ENCODE data around the gene TSR3.
"Not testable (repeated sequence)": the region's sequence is repeated elsewhere in the genome, so short reads cannot be mapped to it uniquely, and the experiment has no call there.

TSR3 gene

DNA sequence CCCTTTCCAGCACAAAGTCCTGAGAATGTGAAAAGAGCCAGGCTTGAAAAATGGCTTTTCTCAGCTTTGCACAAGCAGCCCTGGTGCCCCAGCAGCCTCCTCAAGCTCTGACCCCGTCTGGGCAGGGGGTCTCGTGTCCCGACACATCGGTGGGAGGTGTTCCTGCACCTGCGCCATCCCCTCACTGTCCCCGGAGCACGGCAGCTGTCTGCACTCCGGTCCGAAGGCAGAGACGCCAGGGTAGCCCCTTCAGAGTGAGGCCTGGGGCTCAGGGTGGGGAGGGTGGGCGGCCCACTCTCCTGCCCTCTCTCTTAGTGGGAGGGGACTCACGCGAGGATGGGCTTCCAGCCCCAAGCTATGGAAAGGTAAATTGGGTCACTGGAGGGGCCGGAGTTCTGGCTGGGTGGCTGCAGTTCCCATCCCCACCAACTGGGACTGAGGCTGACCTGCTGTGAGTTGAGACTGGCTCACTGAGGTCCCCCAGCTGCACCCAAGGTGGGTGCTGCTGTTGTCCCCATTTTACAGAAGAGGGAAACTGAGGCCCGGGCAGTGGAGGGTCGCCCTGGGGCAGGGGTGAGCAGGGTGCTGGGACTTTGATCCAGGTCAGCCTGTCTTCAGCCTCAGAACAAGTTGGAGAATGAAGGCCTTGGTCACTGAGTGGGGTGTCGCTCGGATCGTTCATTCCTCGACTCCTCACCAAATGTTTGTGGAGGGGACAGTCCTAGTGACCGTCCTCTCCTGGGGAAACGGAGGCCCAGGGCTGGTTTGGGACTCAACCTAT lies 20.6 kb downstream of the TSR3 start:
- Histone ChIP-seq H3K4me1 (ENCODE audit: control insufficient read depth, insufficient read depth, low read length) (peaks cover 2% of the 10 kb centered on the region; the same call in 1 of the 2 replicates), H3K4me3 (ENCODE audit: low read length) (no peak overlapping the region), H3K9me3 (ENCODE audit: control insufficient read depth, insufficient read depth, low read length) (no peaks in the 10 kb centered on the region), H3K36me3 (ENCODE audit: control insufficient read depth, insufficient read depth, low read length) (no peaks in the 10 kb centered on the region), H3K27ac (ENCODE audit: low read length) (no peak overlapping the region), H3K27me3 (ENCODE audit: control insufficient read depth, insufficient read depth, low read length) (peaks cover 13% of the 10 kb centered on the region; the same call in 1 of the 2 replicates)
- no peak for DNase-seq (ENCODE audit: low read depth, low spot score)
- WGBS (ENCODE audit: insufficient coverage, insufficient read length), result no CpG with 5 or more reads among the region's 22 CpGs

DNA sequence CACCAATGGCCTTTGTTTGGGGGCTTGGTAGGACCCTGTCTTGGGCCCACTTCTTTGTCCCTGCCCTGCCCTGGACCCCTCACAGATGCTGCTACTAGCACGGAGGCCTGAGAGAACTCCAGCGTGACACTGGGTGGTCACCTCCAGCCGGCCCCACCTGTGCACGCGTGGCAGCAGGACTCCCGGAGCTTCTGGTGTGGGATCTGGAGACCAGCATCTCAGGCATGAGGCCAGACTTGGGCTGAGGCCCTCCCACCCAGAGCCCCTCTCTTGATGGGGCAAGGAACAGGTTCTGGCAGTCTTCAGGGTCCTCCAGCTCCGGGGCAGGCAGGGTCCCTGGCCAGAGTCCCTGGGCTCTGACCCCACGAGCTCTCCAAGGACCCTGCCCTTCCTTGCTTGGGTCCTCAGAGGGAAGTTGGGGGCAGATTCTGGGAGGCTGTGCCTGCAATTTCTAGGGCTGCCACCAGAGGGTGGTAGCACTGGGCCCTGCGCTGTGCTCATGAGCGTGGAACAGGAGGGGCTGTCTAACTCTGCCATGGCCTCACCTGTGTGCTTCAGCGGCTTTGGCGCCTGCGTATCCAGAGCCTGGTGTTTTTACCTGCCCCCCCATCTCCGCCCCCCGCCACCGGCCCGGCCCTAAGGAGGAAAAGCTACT lies 21.3 kb downstream of the TSR3 start:
- no peak overlapping the region for H3K27ac ChIP-seq (ENCODE audit: low read length)
- no peak for DNase-seq (ENCODE audit: low read depth, low spot score)
- H3K9me3 ChIP-seq (ENCODE audit: control insufficient read depth, insufficient read depth, low read length), result no peaks in the 10 kb centered on the region
- peaks cover 2% of the 10 kb centered on the region; the same call in 1 of the 2 replicates for H3K4me1 ChIP-seq (ENCODE audit: control insufficient read depth, insufficient read depth, low read length)
- peaks cover 13% of the 10 kb centered on the region; the same call in 1 of the 2 replicates for H3K27me3 ChIP-seq (ENCODE audit: control insufficient read depth, insufficient read depth, low read length)
- H3K36me3 ChIP-seq (ENCODE audit: control insufficient read depth, insufficient read depth, low read length), result no peaks in the 10 kb centered on the region
- no peak overlapping the region for H3K4me3 ChIP-seq (ENCODE audit: low read length)
- no CpG with 5 or more reads among the region's 17 CpGs for WGBS (ENCODE audit: insufficient coverage, insufficient read length)

DNA sequence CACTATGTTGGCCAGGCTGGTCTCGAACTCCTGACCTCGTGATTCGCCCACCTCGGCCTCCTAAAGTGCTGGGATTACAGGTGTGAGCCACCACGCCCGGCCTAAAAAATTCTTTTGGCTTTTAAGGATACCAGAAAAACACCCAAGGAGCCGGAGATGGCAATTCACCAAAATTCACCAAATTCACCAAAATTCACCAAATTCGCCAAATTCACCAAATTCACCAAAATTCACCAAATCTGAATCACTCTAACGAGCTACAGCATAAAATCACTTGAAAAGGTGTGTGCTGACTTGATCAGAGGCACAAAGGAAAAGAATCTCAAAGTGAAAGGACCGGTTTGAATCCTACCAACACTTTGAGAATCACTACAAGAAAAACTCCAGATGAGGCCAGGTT lies 22.7 kb downstream of the TSR3 start:
- H3K9me3 ChIP-seq (ENCODE audit: control insufficient read depth, insufficient read depth, low read length); DNase-seq (ENCODE audit: low read depth, low spot score); H3K27ac ChIP-seq (ENCODE audit: low read length); H3K4me3 ChIP-seq (ENCODE audit: low read length); H3K27me3 ChIP-seq (ENCODE audit: control insufficient read depth, insufficient read depth, low read length); H3K36me3 ChIP-seq (ENCODE audit: control insufficient read depth, insufficient read depth, low read length); H3K4me1 ChIP-seq (ENCODE audit: control insufficient read depth, insufficient read depth, low read length): not testable (repeated sequence)
- 100% methylated on average over 2 of the region's 10 CpGs for WGBS (ENCODE audit: insufficient coverage, insufficient read length)

DNA sequence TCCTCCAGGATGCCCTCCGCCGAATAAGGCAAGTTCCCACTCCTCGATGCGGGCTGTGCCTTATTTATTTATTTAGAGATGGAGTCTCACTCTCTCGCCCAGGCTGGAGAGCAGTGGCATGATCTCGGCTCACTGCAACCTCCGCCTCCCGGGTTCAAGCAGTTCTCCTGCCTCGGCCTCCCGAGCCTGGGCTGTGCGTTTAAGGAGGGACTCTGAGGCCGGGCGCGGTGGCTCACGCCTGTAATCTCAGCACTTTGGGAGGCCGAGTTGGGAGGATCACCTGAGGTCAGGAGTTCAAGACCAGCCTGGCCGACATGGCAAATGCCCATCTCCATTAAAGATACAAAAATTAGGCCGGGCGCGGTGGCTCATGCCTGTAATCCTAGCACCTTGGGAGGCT lies 23.5 kb downstream of the TSR3 start:
- not testable (repeated sequence) for H3K4me3 ChIP-seq (ENCODE audit: low read length); DNase-seq (ENCODE audit: low read depth, low spot score); H3K9me3 ChIP-seq (ENCODE audit: control insufficient read depth, insufficient read depth, low read length); H3K27ac ChIP-seq (ENCODE audit: low read length); H3K27me3 ChIP-seq (ENCODE audit: control insufficient read depth, insufficient read depth, low read length); H3K4me1 ChIP-seq (ENCODE audit: control insufficient read depth, insufficient read depth, low read length); H3K36me3 ChIP-seq (ENCODE audit: control insufficient read depth, insufficient read depth, low read length)
- no CpG with 5 or more reads among the region's 20 CpGs for WGBS (ENCODE audit: insufficient coverage, insufficient read length)

DNA sequence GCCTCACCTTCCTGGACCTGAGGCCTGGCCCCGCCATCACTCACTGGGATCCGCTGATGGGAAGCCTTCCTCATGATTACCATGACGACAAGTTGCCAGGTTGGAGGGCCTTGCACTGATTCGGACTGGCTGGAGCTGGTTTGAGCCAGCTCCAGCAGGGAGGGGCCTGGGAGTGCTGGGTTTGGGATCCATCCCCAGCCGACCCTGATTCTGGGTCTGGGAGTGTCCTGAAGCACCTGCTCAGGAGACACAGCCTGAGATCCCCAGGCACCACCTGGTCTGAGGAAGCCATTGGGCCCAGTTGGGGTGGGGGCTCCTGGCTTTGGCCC lies 24.1 kb downstream of the TSR3 start:
- Histone ChIP-seq H3K27me3 (ENCODE audit: control insufficient read depth, insufficient read depth, low read length) (no peaks in the 10 kb centered on the region), H3K36me3 (ENCODE audit: control insufficient read depth, insufficient read depth, low read length) (peaks cover 8% of the 10 kb centered on the region), H3K27ac (ENCODE audit: low read length) (no peak overlapping the region), H3K9me3 (ENCODE audit: control insufficient read depth, insufficient read depth, low read length) (no peaks in the 10 kb centered on the region), H3K4me1 (ENCODE audit: control insufficient read depth, insufficient read depth, low read length) (no peaks in the 10 kb centered on the region; the same call in 1 of the 2 replicates), H3K4me3 (ENCODE audit: low read length) (no peak overlapping the region)
- DNase-seq (ENCODE audit: low read depth, low spot score), result no peak
- no CpG with 5 or more reads among the region's 5 CpGs for WGBS (ENCODE audit: insufficient coverage, insufficient read length)

DNA sequence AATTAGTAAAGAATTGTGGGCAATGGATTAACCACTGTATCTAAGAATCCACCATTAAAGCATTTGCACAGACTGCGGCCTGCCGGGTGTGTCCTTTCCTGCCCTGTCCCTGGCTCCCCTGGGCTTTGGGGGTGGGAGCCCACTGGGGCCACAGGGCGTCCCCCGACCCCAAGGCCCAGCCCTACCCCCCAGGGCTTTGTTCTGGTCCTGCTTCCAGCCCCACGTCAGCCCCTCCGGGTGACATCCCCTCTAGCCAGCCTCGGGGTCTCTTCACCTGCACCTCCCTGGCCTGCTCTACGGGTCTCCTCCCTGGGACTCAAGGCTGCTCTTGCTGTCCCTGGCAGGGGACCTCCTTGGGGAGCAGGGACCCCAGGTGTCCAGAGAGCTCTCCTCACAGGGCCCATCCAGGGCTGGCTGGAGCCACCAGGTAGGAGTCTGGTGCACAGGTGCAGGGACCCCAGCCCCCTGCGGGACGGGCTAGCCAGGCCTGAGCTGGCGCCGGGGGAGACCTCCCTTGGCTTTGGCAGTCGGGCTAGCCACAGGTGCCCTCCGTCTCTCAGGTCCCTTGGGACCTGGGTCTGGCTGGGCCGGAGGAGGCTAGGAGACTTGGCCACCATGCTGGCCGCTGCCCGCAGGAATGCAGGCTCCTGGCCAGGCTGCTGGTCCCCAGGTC lies 24.6 kb downstream of the TSR3 start:
- H3K4me1 ChIP-seq (ENCODE audit: control insufficient read depth, insufficient read depth, low read length), result no peaks in the 10 kb centered on the region; the same call in 1 of the 2 replicates
- no peaks in the 10 kb centered on the region for H3K9me3 ChIP-seq (ENCODE audit: control insufficient read depth, insufficient read depth, low read length)
- no peaks in the 10 kb centered on the region for H3K27me3 ChIP-seq (ENCODE audit: control insufficient read depth, insufficient read depth, low read length)
- H3K36me3 ChIP-seq (ENCODE audit: control insufficient read depth, insufficient read depth, low read length), result peaks cover 8% of the 10 kb centered on the region
- WGBS (ENCODE audit: insufficient coverage, insufficient read length), result no CpG with 5 or more reads among the region's 17 CpGs
- no peak overlapping the region for H3K4me3 ChIP-seq (ENCODE audit: low read length)
- DNase-seq (ENCODE audit: low read depth, low spot score), result no peak
- no peak overlapping the region for H3K27ac ChIP-seq (ENCODE audit: low read length)

DNA sequence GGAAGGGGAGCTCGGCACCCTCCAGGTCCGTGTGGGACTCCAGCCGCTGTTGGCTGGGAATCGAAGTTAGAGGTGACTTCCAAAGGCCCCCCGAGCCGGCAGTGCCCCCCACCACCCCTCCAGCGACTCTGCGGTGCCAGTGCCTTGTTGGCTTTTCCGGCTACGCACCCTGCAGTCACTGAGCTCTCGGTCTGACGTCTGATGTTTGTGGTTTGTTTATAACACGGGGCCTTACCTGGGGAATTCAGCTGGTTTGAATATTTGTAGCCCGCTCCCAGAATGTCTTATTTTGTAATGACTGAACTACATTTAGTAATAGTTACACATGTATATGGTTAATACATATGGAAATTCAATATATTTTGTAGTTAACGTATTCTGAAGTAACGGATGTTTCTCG lies 25.3 kb downstream of the TSR3 start:
- no CpG with 5 or more reads among the region's 17 CpGs for WGBS (ENCODE audit: insufficient coverage, insufficient read length)
- no peaks in the 10 kb centered on the region for H3K27me3 ChIP-seq (ENCODE audit: control insufficient read depth, insufficient read depth, low read length)
- H3K4me1 ChIP-seq (ENCODE audit: control insufficient read depth, insufficient read depth, low read length), result no peaks in the 10 kb centered on the region; the same call in 1 of the 2 replicates
- no peak overlapping the region for H3K27ac ChIP-seq (ENCODE audit: low read length)
- DNase-seq (ENCODE audit: low read depth, low spot score), result no peak
- H3K4me3 ChIP-seq (ENCODE audit: low read length), result no peak overlapping the region
- H3K9me3 ChIP-seq (ENCODE audit: control insufficient read depth, insufficient read depth, low read length), result no peaks in the 10 kb centered on the region
- H3K36me3 ChIP-seq (ENCODE audit: control insufficient read depth, insufficient read depth, low read length), result peaks cover 11% of the 10 kb centered on the region

DNA sequence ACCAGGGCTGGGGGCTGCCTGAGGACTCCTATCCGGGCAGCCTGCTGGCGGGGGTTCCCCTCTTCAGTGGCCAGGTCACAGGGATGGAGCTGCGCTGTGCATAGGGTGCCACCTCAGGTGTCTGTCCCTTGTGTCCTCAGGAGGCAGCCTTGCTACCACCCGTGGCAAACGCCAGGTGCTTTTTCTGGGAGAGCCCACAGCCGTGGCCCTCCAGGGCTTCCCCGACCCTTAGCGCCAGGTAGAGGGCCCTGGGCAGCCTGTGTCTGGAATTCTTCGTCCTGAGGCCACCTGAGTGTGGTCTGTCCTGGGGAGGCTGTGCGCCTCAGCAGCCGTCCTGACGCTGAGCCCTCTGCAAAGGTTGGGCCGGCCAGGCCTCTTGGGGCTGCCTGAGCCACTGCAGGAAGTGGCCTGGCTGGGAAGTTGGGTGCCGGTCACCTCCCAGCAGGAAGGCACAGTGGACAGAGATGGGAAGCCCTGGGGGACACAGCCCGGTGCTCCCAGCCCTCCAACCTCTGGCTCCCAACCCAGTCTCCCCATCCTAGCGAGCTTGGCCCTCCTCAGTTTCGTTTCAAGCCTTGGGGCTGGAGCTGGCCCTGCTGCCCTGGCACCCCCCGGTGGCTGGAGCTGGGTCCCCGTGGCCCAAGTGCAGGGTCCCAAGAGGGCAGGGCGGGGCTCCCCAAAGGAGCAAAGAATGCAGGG lies 25.9 kb downstream of the TSR3 start:
- no peak for DNase-seq (ENCODE audit: low read depth, low spot score)
- H3K4me3 ChIP-seq (ENCODE audit: low read length), result no peak overlapping the region
- no peaks in the 10 kb centered on the region for H3K9me3 ChIP-seq (ENCODE audit: control insufficient read depth, insufficient read depth, low read length)
- no peaks in the 10 kb centered on the region for H3K27me3 ChIP-seq (ENCODE audit: control insufficient read depth, insufficient read depth, low read length)
- no peak overlapping the region for H3K27ac ChIP-seq (ENCODE audit: low read length)
- H3K36me3 ChIP-seq (ENCODE audit: control insufficient read depth, insufficient read depth, low read length), result peaks cover 16% of the 10 kb centered on the region
- H3K4me1 ChIP-seq (ENCODE audit: control insufficient read depth, insufficient read depth, low read length), result no peaks in the 10 kb centered on the region; the same call in 1 of the 2 replicates
- WGBS (ENCODE audit: insufficient coverage, insufficient read length), result no CpG with 5 or more reads among the region's 20 CpGs

DNA sequence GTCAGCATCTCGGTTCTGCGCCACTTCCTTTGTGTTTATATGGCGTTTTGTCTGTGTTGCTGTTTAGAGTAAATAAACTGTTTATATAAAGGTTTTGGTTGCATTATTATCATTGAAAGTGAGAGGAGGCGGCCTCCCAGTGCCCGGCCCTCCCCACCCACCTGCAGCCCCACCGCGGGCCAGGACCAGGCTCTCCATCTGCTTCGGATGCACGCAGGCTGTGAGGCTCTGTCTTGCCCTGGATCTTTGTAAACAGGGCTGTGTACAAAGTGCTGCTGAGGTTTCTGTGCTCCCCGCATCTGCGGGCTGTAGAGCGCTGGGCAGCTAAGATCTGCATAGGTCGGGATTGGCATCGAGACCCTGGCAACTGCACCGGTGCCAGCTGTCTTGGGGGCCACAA lies 26.4 kb downstream of the TSR3 start:
- H3K9me3 ChIP-seq (ENCODE audit: control insufficient read depth, insufficient read depth, low read length), result no peaks in the 10 kb centered on the region
- no peaks in the 10 kb centered on the region for H3K27me3 ChIP-seq (ENCODE audit: control insufficient read depth, insufficient read depth, low read length)
- no peak for DNase-seq (ENCODE audit: low read depth, low spot score)
- no peaks in the 10 kb centered on the region; the same call in 1 of the 2 replicates for H3K4me1 ChIP-seq (ENCODE audit: control insufficient read depth, insufficient read depth, low read length)
- H3K36me3 ChIP-seq (ENCODE audit: control insufficient read depth, insufficient read depth, low read length), result peaks cover 22% of the 10 kb centered on the region
- H3K27ac ChIP-seq (ENCODE audit: low read length), result no peak overlapping the region
- H3K4me3 ChIP-seq (ENCODE audit: low read length), result no peak overlapping the region
- WGBS (ENCODE audit: insufficient coverage, insufficient read length), result no CpG with 5 or more reads among the region's 15 CpGs

DNA sequence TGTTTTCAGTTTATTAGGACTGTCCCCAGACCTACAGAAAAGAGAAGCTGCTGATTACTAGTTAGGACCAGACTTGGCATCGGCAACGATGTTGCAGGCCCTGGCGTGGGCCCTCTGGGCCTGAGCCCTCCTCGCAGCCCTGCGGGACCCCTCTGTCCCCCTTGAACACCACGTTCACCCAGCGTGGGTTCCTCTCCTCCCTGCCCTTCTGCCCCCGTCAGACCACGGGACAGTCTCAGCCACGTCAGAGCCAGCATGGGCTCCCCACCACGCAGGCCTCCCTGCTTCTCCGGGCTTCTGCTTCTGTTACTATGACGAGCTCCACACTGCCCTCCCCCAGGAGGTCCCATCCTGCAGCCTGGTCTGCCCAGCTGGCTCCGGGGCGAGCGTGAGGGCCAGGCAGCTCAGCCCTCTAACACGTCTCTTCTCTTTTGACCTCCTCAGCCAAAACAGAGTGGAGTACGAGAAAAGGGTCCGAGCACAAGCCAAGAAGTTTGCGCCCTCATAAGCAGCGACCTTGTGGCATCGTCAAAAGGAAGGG lies 27.3 kb downstream of the TSR3 start:
- Histone ChIP-seq H3K36me3 (ENCODE audit: control insufficient read depth, insufficient read depth, low read length) (peaks cover 31% of the 10 kb centered on the region), H3K9me3 (ENCODE audit: control insufficient read depth, insufficient read depth, low read length) (no peaks in the 10 kb centered on the region), H3K27ac (ENCODE audit: low read length) (no peak overlapping the region), H3K4me1 (ENCODE audit: control insufficient read depth, insufficient read depth, low read length) (no peaks in the 10 kb centered on the region; the same call in 1 of the 2 replicates), H3K27me3 (ENCODE audit: control insufficient read depth, insufficient read depth, low read length) (no peaks in the 10 kb centered on the region), H3K4me3 (ENCODE audit: low read length) (no peak overlapping the region)
- DNase-seq (ENCODE audit: low read depth, low spot score), result no peak
- no CpG with 5 or more reads among the region's 22 CpGs for WGBS (ENCODE audit: insufficient coverage, insufficient read length)
